H9 (cell line): ENCODE measurements around the gene CPXM2. TPM values are rescaled to one million over a fixed set of nuclear protein-coding genes. Genes with fewer than 3 reads are reported as not detected.

Source experiments
- DNase-seq: peaks from one replicate; pipeline ENCODE4 v3.0.0-alpha.2; 2017
- H2AFZ ChIP-seq: one replicate; pipeline ENCODE4 v1.6.1; 2013; ENCODE audit warnings: mild to moderate bottlenecking, low read length, control low read depth, moderate library complexity
- H2AK5ac ChIP-seq: 2 replicates; pipeline ENCODE4 v1.6.1; 2013; ENCODE audit warnings: low read length, control low read depth, mixed read lengths; ENCODE audit not compliant: insufficient read length
- H2BK120ac ChIP-seq: one replicate; pipeline ENCODE4 v1.6.1; 2013; ENCODE audit warnings: low read depth, mild to moderate bottlenecking, low read length, control low read depth, inconsistent platforms; ENCODE audit not compliant: poor library complexity, severe bottlenecking
- H2BK12ac ChIP-seq: 2 replicates; pipeline ENCODE4 v1.6.1; 2013; ENCODE audit warnings: low read length, control low read depth, mixed read lengths, low read depth; ENCODE audit not compliant: insufficient read length
- H2BK15ac ChIP-seq: 2 replicates; pipeline ENCODE4 v1.6.1; 2013; ENCODE audit warnings: low read depth, low read length, control low read depth
- H2BK20ac ChIP-seq: one replicate; pipeline ENCODE4 v1.6.1; 2013; ENCODE audit warnings: low read depth, mild to moderate bottlenecking, low read length, control low read depth, inconsistent platforms; ENCODE audit not compliant: poor library complexity, severe bottlenecking
- H2BK5ac ChIP-seq: 2 replicates; pipeline ENCODE4 v1.6.1; 2013; ENCODE audit warnings: low read length, control low read depth, mixed read lengths; ENCODE audit not compliant: insufficient read length
- H3K14ac ChIP-seq: 2 replicates; pipeline ENCODE4 v1.6.1; 2013; ENCODE audit warnings: low read length, control low read depth; ENCODE audit not compliant: insufficient read depth
- H3K18ac ChIP-seq: 2 replicates; pipeline ENCODE4 v1.6.1; 2013; ENCODE audit warnings: low read depth, mild to moderate bottlenecking, mixed read lengths, low read length, control low read depth; ENCODE audit not compliant: insufficient read length
- H3K23ac ChIP-seq: 2 replicates; pipeline ENCODE4 v1.6.1; 2013; ENCODE audit warnings: low read length, control low read depth, mixed read lengths, low read depth; ENCODE audit not compliant: insufficient read length
- H3K23me2 ChIP-seq: 2 replicates; pipeline ENCODE4 v1.6.1; 2013; ENCODE audit warnings: low read depth, mild to moderate bottlenecking, mixed read lengths, low read length, control low read depth; ENCODE audit not compliant: insufficient read length, poor library complexity, severe bottlenecking
- H3K27ac ChIP-seq: 2 replicates; pipeline ENCODE4 v1.5.1; 2013; ENCODE audit warnings: low read length, control low read depth, mixed read lengths, low read depth; ENCODE audit not compliant: insufficient read length
- H3K27me3 ChIP-seq: 2 replicates; pipeline ENCODE4 v1.6.1; 2013; ENCODE audit warnings: low read length, control low read depth, inconsistent platforms; ENCODE audit not compliant: insufficient read depth
- H3K4ac ChIP-seq: 2 replicates; pipeline ENCODE4 v1.6.1; 2013; ENCODE audit warnings: low read depth, mild to moderate bottlenecking, control low read depth, inconsistent platforms, low read length, moderate library complexity
- H3K4me1 ChIP-seq: 2 replicates; pipeline ENCODE4 v1.6.1; 2013; ENCODE audit warnings: low read length, control low read depth, inconsistent platforms; ENCODE audit not compliant: insufficient read depth
- H3K4me2 ChIP-seq: 2 replicates; pipeline ENCODE4 v1.6.1; 2013; ENCODE audit warnings: low read length, control low read depth, mixed read lengths; ENCODE audit not compliant: insufficient read length, insufficient read depth
- H3K56ac ChIP-seq: 2 replicates; pipeline ENCODE4 v1.6.1; 2013; ENCODE audit warnings: low read depth, mild to moderate bottlenecking, mixed read lengths, low read length, control low read depth; ENCODE audit not compliant: insufficient read length
- H3K79me1 ChIP-seq: 2 replicates; pipeline ENCODE4 v1.6.1; 2013; ENCODE audit warnings: low read depth, mild to moderate bottlenecking, moderate library complexity, low read length, control low read depth, inconsistent platforms; ENCODE audit not compliant: insufficient read depth, poor library complexity, severe bottlenecking
- H3K79me2 ChIP-seq: 2 replicates; pipeline ENCODE4 v1.6.1; 2013; ENCODE audit warnings: low read length, control low read depth, inconsistent platforms; ENCODE audit not compliant: insufficient read depth
- H3K9ac ChIP-seq: 2 replicates; pipeline ENCODE4 v1.6.1; 2013; ENCODE audit warnings: low read length, control low read depth, mixed read lengths; ENCODE audit not compliant: insufficient read length; ENCODE audit errors: extremely low read depth
- H3K9me3 ChIP-seq: one replicate; pipeline ENCODE4 v1.6.1; 2013; ENCODE audit warnings: low read depth, low read length, inconsistent platforms; ENCODE audit not compliant: control insufficient read depth
- H3T11ph ChIP-seq: one replicate; pipeline ENCODE4 v1.6.1; 2013; ENCODE audit warnings: mild to moderate bottlenecking, low read length, control low read depth, inconsistent platforms
- H4K20me1 ChIP-seq: one replicate; pipeline ENCODE4 v1.6.1; 2013; ENCODE audit not compliant: control insufficient read depth, insufficient read length, insufficient read depth
- H4K5ac ChIP-seq: 2 replicates; pipeline ENCODE4 v1.6.1; 2013; ENCODE audit warnings: low read depth, mild to moderate bottlenecking, mixed read lengths, low read length, control low read depth; ENCODE audit not compliant: insufficient read length
- H4K8ac ChIP-seq: replicated peaks from 2 replicates; pipeline ENCODE4 v1.6.1; 2013; ENCODE audit warnings: low read length, control low read depth, mixed read lengths, low read depth; ENCODE audit not compliant: insufficient read length
- H4K91ac ChIP-seq: 2 replicates; pipeline ENCODE4 v1.6.1; 2013; ENCODE audit warnings: low read depth, mild to moderate bottlenecking, moderate library complexity, mixed read lengths, low read length, control low read depth; ENCODE audit not compliant: insufficient read length
- H3K27ac Mint-ChIP-seq, 3 experiments: 2 replicates in 2 of 3; 3 replicates in 1 of 3; pipeline ENCODE4 v1.8.0; 2020 to 2021; ENCODE audit warnings: mixed read lengths in 3 of 3, mild to moderate bottlenecking in 1 of 3, moderate library complexity in 1 of 3
- H3K27me3 Mint-ChIP-seq: 2 replicates; pipeline ENCODE4 v1.8.0; 2021; ENCODE audit warnings: low read depth, mild to moderate bottlenecking, moderate library complexity, mixed read lengths
- H3K36me3 Mint-ChIP-seq, 3 experiments: 2 replicates in 2 of 3; 3 replicates in 1 of 3; pipeline ENCODE4 v1.8.0; 2020 to 2021; ENCODE audit warnings: low read depth in 3 of 3, mixed read lengths in 3 of 3; ENCODE audit not compliant: insufficient read depth in 1 of 3
- H3K4me1 Mint-ChIP-seq, 2 experiments: 2 replicates each; pipeline ENCODE4 v1.8.0; 2020; ENCODE audit warnings: mixed read lengths in 2 of 2
- H3K4me3 Mint-ChIP-seq, 2 experiments: 2 replicates in 1 of 2; 3 replicates in 1 of 2; pipeline ENCODE4 v1.8.0; 2020 to 2021; ENCODE audit warnings: mild to moderate bottlenecking in 2 of 2, mixed read lengths in 2 of 2, moderate library complexity in 1 of 2
- H3K9me3 Mint-ChIP-seq, 2 experiments: 2 replicates in 1 of 2; 3 replicates in 1 of 2; pipeline ENCODE4 v1.8.0; 2020; ENCODE audit warnings: mild to moderate bottlenecking in 2 of 2, mixed read lengths in 2 of 2, moderate library complexity in 1 of 2
- WGBS: extraction: QIAGEN DNeasy Blood & Tissue Kit; methylation state at CpG from one replicate; pipeline ENCODE4 v1.1.7; 2013; ENCODE audit warnings: missing lambda C conversion rate, low lambda C conversion rate, mixed read lengths; ENCODE audit not compliant: insufficient read length; ENCODE audit errors: extremely low coverage; 5-methylcytosine and 5-hydroxymethylcytosine counted together
- total RNA-seq: library from RNA; stranded (reverse); gene quantifications from 2 replicates; pipeline ENCODE4 v1.2.1, GENCODE V29; 2021
- TF ChIP-seq, protein P1 (sequence below): fragments of 200-600 bp; sonication (generic); conservative IDR thresholded peaks from 3 replicates; pipeline ENCODE4 v1.8.0; 2021; ENCODE audit warnings: antibody characterized with exemption, mild to moderate bottlenecking

The CPXM2 gene
- total RNA-seq, 1 experiment from 2014 or later = 1.7 TPM

DNA sequence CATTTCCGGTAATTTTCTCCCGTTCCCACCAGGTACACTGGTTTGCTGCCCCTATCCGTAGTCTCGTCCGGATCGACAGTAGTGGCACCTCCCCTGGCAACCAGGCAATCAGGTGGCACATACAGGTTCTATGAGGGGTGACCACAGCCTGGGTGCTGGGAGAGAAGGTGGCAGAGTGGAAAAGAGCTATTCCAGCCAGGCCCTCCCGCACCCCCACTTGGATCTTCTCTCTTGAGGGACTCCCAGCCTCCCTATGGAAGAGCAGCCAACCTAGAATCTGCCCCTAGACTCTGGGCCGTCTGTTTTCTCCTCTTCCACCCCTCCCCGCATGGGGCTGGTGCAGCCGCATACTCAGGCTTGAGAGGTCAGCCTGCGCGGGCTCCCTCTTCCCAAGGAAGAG is 166.9 kb downstream of the CPXM2 start:
- no peak overlapping the region for H3K56ac ChIP-seq

More for the DNA sequence above, 166.9 kb downstream of the CPXM2 start:
- Histone ChIP-seq H4K8ac (no peak overlapping the region), H3K27me3 (no peaks in the 10 kb centered on the region), H3K4ac (no peak overlapping the region), H2AK5ac (no peak overlapping the region), H3K4me2 (no peak overlapping the region), H3K9me3 (no peaks in the 10 kb centered on the region), H2BK12ac (no peak overlapping the region), H2BK5ac (no peak overlapping the region), H2BK120ac (no peak overlapping the region), H4K5ac (no peak overlapping the region), H3K18ac (no peak overlapping the region), H2BK15ac (no peak overlapping the region), H3K79me1 (no peaks in the 10 kb centered on the region), H3K27ac (no peak overlapping the region), H2AFZ (no peak overlapping the region), H3K4me1 (peaks cover 3% of the 10 kb centered on the region; the same call in 1 of the 2 replicates), H3K14ac (no peak overlapping the region), H3K23ac (no peak overlapping the region), H3K23me2 (no peaks in the 10 kb centered on the region), H3T11ph (no peak overlapping the region), H4K20me1 (no peaks in the 10 kb centered on the region), H2BK20ac (no peak overlapping the region), H3K9ac (no peak overlapping the region), H4K91ac (no peak overlapping the region), H3K79me2 (no peaks in the 10 kb centered on the region)
- H3K9me3 Mint-ChIP-seq = no peaks in the 10 kb centered on the region; a peak in 1 of 5 replicates
- no peaks in the 10 kb centered on the region for H3K36me3 Mint-ChIP-seq
- WGBS = no CpG with 5 or more reads among the region's 12 CpGs
- no peak overlapping the region for H3K27ac Mint-ChIP-seq
- peaks cover 17% of the 10 kb centered on the region for H3K27me3 Mint-ChIP-seq
- no peak overlapping the region for H3K4me3 Mint-ChIP-seq
- no peak for DNase-seq
- peaks cover 13 to 15% of the 10 kb centered on the region in 2 experiments for H3K4me1 Mint-ChIP-seq
- TF ChIP-seq, protein P1, sequence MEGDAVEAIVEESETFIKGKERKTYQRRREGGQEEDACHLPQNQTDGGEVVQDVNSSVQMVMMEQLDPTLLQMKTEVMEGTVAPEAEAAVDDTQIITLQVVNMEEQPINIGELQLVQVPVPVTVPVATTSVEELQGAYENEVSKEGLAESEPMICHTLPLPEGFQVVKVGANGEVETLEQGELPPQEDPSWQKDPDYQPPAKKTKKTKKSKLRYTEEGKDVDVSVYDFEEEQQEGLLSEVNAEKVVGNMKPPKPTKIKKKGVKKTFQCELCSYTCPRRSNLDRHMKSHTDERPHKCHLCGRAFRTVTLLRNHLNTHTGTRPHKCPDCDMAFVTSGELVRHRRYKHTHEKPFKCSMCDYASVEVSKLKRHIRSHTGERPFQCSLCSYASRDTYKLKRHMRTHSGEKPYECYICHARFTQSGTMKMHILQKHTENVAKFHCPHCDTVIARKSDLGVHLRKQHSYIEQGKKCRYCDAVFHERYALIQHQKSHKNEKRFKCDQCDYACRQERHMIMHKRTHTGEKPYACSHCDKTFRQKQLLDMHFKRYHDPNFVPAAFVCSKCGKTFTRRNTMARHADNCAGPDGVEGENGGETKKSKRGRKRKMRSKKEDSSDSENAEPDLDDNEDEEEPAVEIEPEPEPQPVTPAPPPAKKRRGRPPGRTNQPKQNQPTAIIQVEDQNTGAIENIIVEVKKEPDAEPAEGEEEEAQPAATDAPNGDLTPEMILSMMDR = no peak
